ENCODE results near the gene CAMP.

Gene CAMP

GRCh38 chr3:48243886-48244285, 20.6 kb downstream of the CAMP start:
- no peak for TF ChIP-seq TCF4 (CRISPR knock-in tag; IDR thresholded peaks at IDR 0.05; ENCODE audit: borderline replicate concordance)
- no peak for TF ChIP-seq BACH2 (CRISPR knock-in tag; IDR thresholded peaks at IDR 0.05; ENCODE audit: borderline replicate concordance)
- TF ChIP-seq PPARA (CRISPR knock-in tag; IDR thresholded peaks at IDR 0.05; ENCODE audit: borderline replicate concordance) = no peak
- no peak for TF ChIP-seq RARB (CRISPR knock-in tag; IDR thresholded peaks at IDR 0.05)
- TF ChIP-seq ZFP30 (CRISPR knock-in tag; IDR thresholded peaks at IDR 0.05) = no peak
- ATAC-seq = no peak

GRCh38 chr3:48244461-48244860, 21.2 kb downstream of the CAMP start:
- ATAC-seq = no peak
- no peak for TF ChIP-seq TCF4 (CRISPR knock-in tag; IDR thresholded peaks at IDR 0.05; ENCODE audit: borderline replicate concordance)
- TF ChIP-seq ESRRG (CRISPR knock-in tag; IDR thresholded peaks at IDR 0.05) = no peak
- TF ChIP-seq BACH2 (CRISPR knock-in tag; IDR thresholded peaks at IDR 0.05; ENCODE audit: borderline replicate concordance) = no peak
- no peak for TF ChIP-seq RARB (CRISPR knock-in tag; IDR thresholded peaks at IDR 0.05)
- TF ChIP-seq PATZ1 (CRISPR knock-in tag; IDR thresholded peaks at IDR 0.05; ENCODE audit: borderline replicate concordance) = no peak
- TF ChIP-seq CSDC2 (CRISPR knock-in tag; IDR thresholded peaks at IDR 0.05) = no peak
- no peak for TF ChIP-seq CREB5 (CRISPR knock-in tag; IDR thresholded peaks at IDR 0.05; ENCODE audit: low read depth)
- TF ChIP-seq PPARA (CRISPR knock-in tag; IDR thresholded peaks at IDR 0.05; ENCODE audit: borderline replicate concordance) = no peak
- TF ChIP-seq ISL1 (CRISPR knock-in tag; IDR thresholded peaks at IDR 0.05) = no peak
- no peak for TF ChIP-seq ZFP3 (CRISPR knock-in tag; IDR thresholded peaks at IDR 0.05)
- no peak for TF ChIP-seq POU6F1 (CRISPR knock-in tag; IDR thresholded peaks at IDR 0.05; ENCODE audit: borderline replicate concordance, low read depth)
- TF ChIP-seq SNAI2 (CRISPR knock-in tag; IDR thresholded peaks at IDR 0.05) = no peak
- TF ChIP-seq CSRNP3 (CRISPR knock-in tag; IDR thresholded peaks at IDR 0.05) = no peak
- TF ChIP-seq ARNTL (CRISPR knock-in tag; IDR thresholded peaks at IDR 0.05; ENCODE audit: borderline replicate concordance, low read depth) = no peak
- TF ChIP-seq ZNF565 (CRISPR knock-in tag; conservative IDR thresholded peaks at IDR 0.05; ENCODE audit: low read depth) = no peak
- no peak for TF ChIP-seq TSHZ2 (CRISPR knock-in tag; IDR thresholded peaks at IDR 0.05)
- TF ChIP-seq GLIS3 (CRISPR knock-in tag; IDR thresholded peaks at IDR 0.05) = no peak
- no peak for TF ChIP-seq ZNF70 (CRISPR knock-in tag; IDR thresholded peaks at IDR 0.05)
- TF ChIP-seq ZNF8 (CRISPR knock-in tag; IDR thresholded peaks at IDR 0.05) = no peak
- TF ChIP-seq ZFP30 (CRISPR knock-in tag; IDR thresholded peaks at IDR 0.05) = no peak

- ATAC-seq = no peak
Measured at GRCh38 chr3:48245136-48245535, 21.8 kb downstream of the CAMP start.

More at GRCh38 chr3:48245136-48245535, 21.8 kb downstream of the CAMP start:
- TF ChIP-seq ZFP3 (CRISPR knock-in tag; IDR thresholded peaks at IDR 0.05) = no peak
- TF ChIP-seq ZC3H10 (CRISPR knock-in tag; IDR thresholded peaks at IDR 0.05) = no peak
- TF ChIP-seq ZNF565 (CRISPR knock-in tag; conservative IDR thresholded peaks at IDR 0.05; ENCODE audit: low read depth) = no peak
- TF ChIP-seq SNAI2 (CRISPR knock-in tag; IDR thresholded peaks at IDR 0.05) = no peak
- no peak for TF ChIP-seq TCF4 (CRISPR knock-in tag; IDR thresholded peaks at IDR 0.05; ENCODE audit: borderline replicate concordance)
- TF ChIP-seq PPARA (CRISPR knock-in tag; IDR thresholded peaks at IDR 0.05; ENCODE audit: borderline replicate concordance) = no peak
- no peak for TF ChIP-seq TOX (CRISPR knock-in tag; IDR thresholded peaks at IDR 0.05; ENCODE audit: borderline replicate concordance)
